Liver (tissue), 9 donors: Measurements from ENCODE around the gene AIG1. TPM values are rescaled to one million over a fixed set of nuclear protein-coding genes. Genes with fewer than 3 reads are reported as not detected.

Experiments
- DNase-seq: peaks from one replicate; pipeline ENCODE4 v3.0.0-alpha.2; 2017; ENCODE audit warnings: low spot score
- H3K27ac ChIP-seq, 2 donors: one replicate each; pipeline ENCODE4 v1.7.0; 2013; ENCODE audit warnings: inconsistent platforms in 2 of 2, low read length in 2 of 2, control low read depth in 1 of 2, low read depth in 1 of 2, mild to moderate bottlenecking in 1 of 2
- H3K27me3 ChIP-seq, 4 donors: one replicate each; pipeline versions ENCODE4 v1.6.1 to v1.7.0; 2013; ENCODE audit warnings: low read length in 3 of 4, inconsistent platforms in 1 of 4, mild to moderate bottlenecking in 1 of 4, moderate library complexity in 1 of 4; ENCODE audit not compliant: control insufficient read depth in 4 of 4, insufficient read depth in 4 of 4
- H3K36me3 ChIP-seq, 4 donors: one replicate each; pipeline versions ENCODE4 v1.6.1 to v1.7.0; 2013; ENCODE audit warnings: low read length in 3 of 4, mild to moderate bottlenecking in 3 of 4, low read depth in 1 of 4, moderate library complexity in 1 of 4; ENCODE audit not compliant: control insufficient read depth in 4 of 4, insufficient read depth in 3 of 4
- H3K4me1 ChIP-seq, 4 donors: one replicate each; pipeline versions ENCODE4 v1.6.1 to v1.7.0; 2013; ENCODE audit warnings: low read length in 3 of 4, mild to moderate bottlenecking in 3 of 4, moderate library complexity in 1 of 4; ENCODE audit not compliant: control insufficient read depth in 4 of 4, insufficient read depth in 4 of 4
- H3K4me3 ChIP-seq, 3 donors: one replicate each; pipeline versions ENCODE4 v1.6.1 to v1.7.0; 2013; ENCODE audit warnings: low read length in 3 of 3, control low read depth in 1 of 3, low read depth in 1 of 3, mild to moderate bottlenecking in 1 of 3
- H3K9ac ChIP-seq, 2 donors: one replicate each; pipeline ENCODE4 v1.7.0; 2013; ENCODE audit warnings: low read length in 2 of 2, mild to moderate bottlenecking in 2 of 2, moderate library complexity in 2 of 2, control low read depth in 1 of 2, low read depth in 1 of 2
- H3K9me3 ChIP-seq, 4 donors: one replicate each; pipeline versions ENCODE4 v1.6.1 to v1.7.0; 2013; ENCODE audit warnings: low read length in 3 of 4; ENCODE audit not compliant: control insufficient read depth in 4 of 4
- EGR1 ChIP-seq, 2 donors: IDR thresholded peaks; 2 replicates each; pipeline ENCODE4 v1.6.1; 2016 to 2018; ENCODE audit warnings: antibody characterized with exemption in 2 of 2, low read depth in 2 of 2
- FOXA1 ChIP-seq: IDR thresholded peaks from 2 replicates; pipeline ENCODE4 v1.6.1; 2016; ENCODE audit warnings: antibody characterized with exemption
- FOXA2 ChIP-seq: IDR thresholded peaks from 2 replicates; pipeline ENCODE4 v1.6.1; 2016; ENCODE audit warnings: antibody characterized with exemption
- GABPA ChIP-seq, 2 donors: IDR thresholded peaks in 1 of 2; conservative IDR thresholded peaks in 1 of 2; 2 replicates each; pipeline ENCODE4 v1.6.1; 2016; ENCODE audit warnings: antibody characterized with exemption in 2 of 2, mild to moderate bottlenecking in 1 of 2, moderate library complexity in 1 of 2
- HNF4A ChIP-seq, 2 donors: conservative IDR thresholded peaks; 2 replicates each; pipeline ENCODE4 v1.6.1; 2016; ENCODE audit warnings: antibody characterized with exemption in 2 of 2, mild to moderate bottlenecking in 2 of 2
- HNF4G ChIP-seq: IDR thresholded peaks from 2 replicates; pipeline ENCODE4 v1.6.1; 2016; ENCODE audit warnings: antibody characterized with exemption
- JUND ChIP-seq, 2 donors: IDR thresholded peaks; 2 replicates each; pipeline ENCODE4 v1.6.1; 2016; ENCODE audit warnings: antibody characterized with exemption in 2 of 2
- NR2F2 ChIP-seq: IDR thresholded peaks from 2 replicates; pipeline ENCODE4 v1.6.1; 2016; ENCODE audit warnings: antibody characterized with exemption
- RAD21 ChIP-seq, 2 donors: IDR thresholded peaks; 2 replicates each; pipeline ENCODE4 v1.6.1; 2016; ENCODE audit warnings: antibody characterized with exemption in 2 of 2, mild to moderate bottlenecking in 2 of 2
- REST ChIP-seq: IDR thresholded peaks from 2 replicates; pipeline ENCODE4 v1.6.1; 2016; ENCODE audit warnings: antibody characterized with exemption, mild to moderate bottlenecking
- RXRA ChIP-seq, 2 donors: IDR thresholded peaks; 2 replicates each; pipeline ENCODE4 v1.6.1; 2017 to 2018; ENCODE audit warnings: antibody characterized with exemption in 2 of 2, mild to moderate bottlenecking in 1 of 2
- SP1 ChIP-seq: IDR thresholded peaks from 2 replicates; pipeline ENCODE4 v1.6.1; 2018; ENCODE audit warnings: antibody characterized with exemption, mild to moderate bottlenecking
- TAF1 ChIP-seq: conservative IDR thresholded peaks from 2 replicates; pipeline ENCODE4 v1.6.1; 2016; ENCODE audit warnings: antibody characterized with exemption, mild to moderate bottlenecking
- YY1 ChIP-seq: IDR thresholded peaks from 2 replicates; pipeline ENCODE4 v1.6.1; 2016; ENCODE audit warnings: antibody characterized with exemption, mild to moderate bottlenecking
- WGBS: extraction: QIAGEN DNeasy Blood & Tissue Kit; methylation state at CpG from one replicate; pipeline ENCODE4 v1.1.7; 2013; 5-methylcytosine and 5-hydroxymethylcytosine counted together
- polyA plus RNA-seq, 2 donors: library from polyadenylated mRNA; stranded (reverse) in 1 of 2; unstranded in 1 of 2; fragments of 200-250 nt in 1 of 2; fragments of >200 nt in 1 of 2; fragmentation: Nextera tagmentation in 1 of 2; extraction: Ambion mirVana in 1 of 2; gene quantifications; one replicate each; pipeline versions ENCODE4 v1.2.1 to v1.2.3, GENCODE V29; 2013 to 2015
- total RNA-seq, 2 donors: library from RNA; depleted of rRNA; stranded (reverse); fragments of >200 nt; gene quantifications; one replicate each; pipeline ENCODE4 v1.2.3, GENCODE V29; 2014
- TF ChIP-seq, protein P1 (sequence below): IDR thresholded peaks from 2 replicates; pipeline ENCODE4 v1.6.1; 2016; ENCODE audit warnings: antibody characterized with exemption
- TF ChIP-seq, protein P2 (sequence below): IDR thresholded peaks from 2 replicates; pipeline ENCODE4 v1.6.1; 2016; ENCODE audit warnings: antibody characterized with exemption
- TF ChIP-seq, protein P3 (sequence below): IDR thresholded peaks from 2 replicates; pipeline ENCODE4 v1.6.1; 2016; ENCODE audit warnings: antibody characterized with exemption
- TF ChIP-seq, protein P4 (sequence below): fragments of 150-350 bp; IDR thresholded peaks from 2 replicates; pipeline ENCODE4 v1.5.1; 2017; ENCODE audit warnings: improper control_type of control experiment, low read depth, low read length; ENCODE audit not compliant: missing input control
- donor health status: healthy.
- donor health status: healthy.
- donor health status: healthy.
- donor health status: healthy.
- donor health status: healthy.

The AIG1 gene
- total and polyA plus RNA-seq, 4 donors: 74.8 to 169 (median 121) TPM

GRCh38 chr6:143267760-143268159, 207.1 kb downstream of the AIG1 start:
- DNase-seq: no peak
- 50% methylated on average over 2 of the region's 2 CpGs for WGBS

GRCh38 chr6:143268439-143268838, 207.8 kb downstream of the AIG1 start:
- WGBS: 97% methylated on average over 1 of the region's 1 CpG
- H3K4me3 ChIP-seq: no peak overlapping the region
- no peaks in the 10 kb centered on the region for H3K27me3 ChIP-seq
- no peak for DNase-seq
- peaks cover 0 to 2% (median 1%) of the 10 kb centered on the region in 4 donors for H3K36me3 ChIP-seq
- TF ChIP-seq JUND (IDR thresholded peaks at IDR 0.05) (no peak), EGR1 (IDR thresholded peaks at IDR 0.05; ENCODE audit: low read depth in 2 of 2) (no peak), RXRA (IDR thresholded peaks at IDR 0.05) (no peak), REST (no peak), YY1 (no peak), SP1 (no peak), FOXA2 (no peak), GABPA (IDR thresholded peaks at IDR 0.05 in 1 of 2, conservative IDR thresholded peaks at IDR 0.05 in 1 of 2) (no peak), HNF4G (no peak), TAF1 (no peak), HNF4A (conservative IDR thresholded peaks at IDR 0.05) (no peak), RAD21 (IDR thresholded peaks at IDR 0.05) (no peak), FOXA1 (no peak), NR2F2 (no peak)
- TF ChIP-seq, protein P1, sequence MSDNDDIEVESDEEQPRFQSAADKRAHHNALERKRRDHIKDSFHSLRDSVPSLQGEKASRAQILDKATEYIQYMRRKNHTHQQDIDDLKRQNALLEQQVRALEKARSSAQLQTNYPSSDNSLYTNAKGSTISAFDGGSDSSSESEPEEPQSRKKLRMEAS: no peak
- TF ChIP-seq, protein P2, sequence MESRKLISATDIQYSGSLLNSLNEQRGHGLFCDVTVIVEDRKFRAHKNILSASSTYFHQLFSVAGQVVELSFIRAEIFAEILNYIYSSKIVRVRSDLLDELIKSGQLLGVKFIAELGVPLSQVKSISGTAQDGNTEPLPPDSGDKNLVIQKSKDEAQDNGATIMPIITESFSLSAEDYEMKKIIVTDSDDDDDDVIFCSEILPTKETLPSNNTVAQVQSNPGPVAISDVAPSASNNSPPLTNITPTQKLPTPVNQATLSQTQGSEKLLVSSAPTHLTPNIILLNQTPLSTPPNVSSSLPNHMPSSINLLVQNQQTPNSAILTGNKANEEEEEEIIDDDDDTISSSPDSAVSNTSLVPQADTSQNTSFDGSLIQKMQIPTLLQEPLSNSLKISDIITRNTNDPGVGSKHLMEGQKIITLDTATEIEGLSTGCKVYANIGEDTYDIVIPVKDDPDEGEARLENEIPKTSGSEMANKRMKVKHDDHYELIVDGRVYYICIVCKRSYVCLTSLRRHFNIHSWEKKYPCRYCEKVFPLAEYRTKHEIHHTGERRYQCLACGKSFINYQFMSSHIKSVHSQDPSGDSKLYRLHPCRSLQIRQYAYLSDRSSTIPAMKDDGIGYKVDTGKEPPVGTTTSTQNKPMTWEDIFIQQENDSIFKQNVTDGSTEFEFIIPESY: no peak
- TF ChIP-seq, protein P3, sequence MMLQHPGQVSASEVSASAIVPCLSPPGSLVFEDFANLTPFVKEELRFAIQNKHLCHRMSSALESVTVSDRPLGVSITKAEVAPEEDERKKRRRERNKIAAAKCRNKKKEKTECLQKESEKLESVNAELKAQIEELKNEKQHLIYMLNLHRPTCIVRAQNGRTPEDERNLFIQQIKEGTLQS: no peak
- TF ChIP-seq, protein P4, sequence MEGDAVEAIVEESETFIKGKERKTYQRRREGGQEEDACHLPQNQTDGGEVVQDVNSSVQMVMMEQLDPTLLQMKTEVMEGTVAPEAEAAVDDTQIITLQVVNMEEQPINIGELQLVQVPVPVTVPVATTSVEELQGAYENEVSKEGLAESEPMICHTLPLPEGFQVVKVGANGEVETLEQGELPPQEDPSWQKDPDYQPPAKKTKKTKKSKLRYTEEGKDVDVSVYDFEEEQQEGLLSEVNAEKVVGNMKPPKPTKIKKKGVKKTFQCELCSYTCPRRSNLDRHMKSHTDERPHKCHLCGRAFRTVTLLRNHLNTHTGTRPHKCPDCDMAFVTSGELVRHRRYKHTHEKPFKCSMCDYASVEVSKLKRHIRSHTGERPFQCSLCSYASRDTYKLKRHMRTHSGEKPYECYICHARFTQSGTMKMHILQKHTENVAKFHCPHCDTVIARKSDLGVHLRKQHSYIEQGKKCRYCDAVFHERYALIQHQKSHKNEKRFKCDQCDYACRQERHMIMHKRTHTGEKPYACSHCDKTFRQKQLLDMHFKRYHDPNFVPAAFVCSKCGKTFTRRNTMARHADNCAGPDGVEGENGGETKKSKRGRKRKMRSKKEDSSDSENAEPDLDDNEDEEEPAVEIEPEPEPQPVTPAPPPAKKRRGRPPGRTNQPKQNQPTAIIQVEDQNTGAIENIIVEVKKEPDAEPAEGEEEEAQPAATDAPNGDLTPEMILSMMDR: no peak
- H3K9me3 ChIP-seq: no peaks in the 10 kb centered on the region
- peak overlapping the region in 1 of 2 donors; percentile 23 for H3K27ac ChIP-seq
- H3K4me1 ChIP-seq: peaks cover 0 to 4% (median 3%) of the 10 kb centered on the region in 4 donors
- no peak overlapping the region for H3K9ac ChIP-seq

More at GRCh38 chr6:143267760-143268159, 207.1 kb downstream of the AIG1 start:
- peak overlapping the region in 1 of 2 donors; percentile 23 for H3K27ac ChIP-seq
- peaks cover 0 to 2% (median 1%) of the 10 kb centered on the region in 4 donors for H3K36me3 ChIP-seq
- peaks cover 0 to 4% (median 3%) of the 10 kb centered on the region in 4 donors for H3K4me1 ChIP-seq
- H3K27me3 ChIP-seq: no peaks in the 10 kb centered on the region
- H3K4me3 ChIP-seq: no peak overlapping the region
- H3K9ac ChIP-seq: no peak overlapping the region
- H3K9me3 ChIP-seq: no peaks in the 10 kb centered on the region
- TF ChIP-seq RXRA (IDR thresholded peaks at IDR 0.05): no peak
- peak in 1 of 2 donors; percentile 26 for TF ChIP-seq RAD21 (IDR thresholded peaks at IDR 0.05)
